Skin of body (tissue), 2 donors: ENCODE measurements around the gene MINK1. TPM values are rescaled to one million over a fixed set of nuclear protein-coding genes. Genes with fewer than 3 reads are reported as not detected.
"Not testable (repeated sequence)": the region's sequence is repeated elsewhere in the genome, so short reads cannot be mapped to it uniquely, and the experiment has no call there.

Source experiments
- DNase-seq: peaks from one replicate; lab custom pipeline; 2025; lab: John Stamatoyannopoulos, UW
- total RNA-seq: library from RNA; depleted of rRNA; stranded (reverse); fragments of >200 nt; gene quantifications from one replicate; pipeline ENCODE4 v1.2.3, GENCODE V29; 2014

Gene MINK1
- total RNA-seq, 1 donor from 2014 or later, result 40.9 TPM

GRCh38 chr17:4811471-4811870 is 21.7 kb upstream of the MINK1 start:
- DNase-seq, result no peak

GRCh38 chr17:4812690-4813089 is 20.4 kb upstream of the MINK1 start:
- no peak for DNase-seq

GRCh38 chr17:4815043-4815675 is 18.0 kb upstream of the MINK1 start:
- no peak for DNase-seq

- no peak for DNase-seq
Observed at GRCh38 chr17:4816826-4817225, 16.3 kb upstream of the MINK1 start.

- no peak for DNase-seq
Observed at GRCh38 chr17:4818276-4818675, 14.9 kb upstream of the MINK1 start.

- DNase-seq, result no peak
Observed at GRCh38 chr17:4822835-4823234, 10.3 kb upstream of the MINK1 start.

- no peak for DNase-seq
Observed at GRCh38 chr17:4823373-4824089, 9.6 kb upstream of the MINK1 start.

GRCh38 chr17:4827399-4827798 is 5.7 kb upstream of the MINK1 start:
- no peak for DNase-seq

- not testable (repeated sequence) for DNase-seq
Observed at GRCh38 chr17:4832829-4833177, 337 bp upstream of the MINK1 start.

GRCh38 chr17:4833941-4834680 is 971 bp downstream of the MINK1 start:
- peak; percentile 38 for DNase-seq

- no peak for DNase-seq
Observed at GRCh38 chr17:4834681-4835020, 1.5 kb downstream of the MINK1 start.

- DNase-seq, result no peak
Observed at GRCh38 chr17:4836221-4836620, 3.1 kb downstream of the MINK1 start.

- DNase-seq, result no peak
Observed at GRCh38 chr17:4837471-4838308, 4.5 kb downstream of the MINK1 start.

GRCh38 chr17:4838309-4838785 is 5.2 kb downstream of the MINK1 start:
- no peak for DNase-seq

GRCh38 chr17:4839221-4839620 is 6.1 kb downstream of the MINK1 start:
- no peak for DNase-seq

GRCh38 chr17:4839965-4840892 is 7.1 kb downstream of the MINK1 start:
- no peak for DNase-seq

GRCh38 chr17:4840893-4841242 is 7.7 kb downstream of the MINK1 start:
- DNase-seq, result no peak

- no peak for DNase-seq
Observed at GRCh38 chr17:4842376-4842775, 9.2 kb downstream of the MINK1 start.

- DNase-seq, result no peak
Observed at GRCh38 chr17:4843321-4844000, 10.3 kb downstream of the MINK1 start.

- no peak for DNase-seq
Observed at GRCh38 chr17:4845118-4845517, 12.0 kb downstream of the MINK1 start.
